ENCODE data around the gene MMP19.
A peak's percentile ranks its signal among the peaks of the same experiment; 100 is the strongest.

The MMP19 gene

GRCh38 chr12:55812088-55812487 is 30.6 kb downstream of the MMP19 start:
- DNase-seq = no peak

- no peak for DNase-seq
Observed at GRCh38 chr12:55809274-55809673, 33.5 kb downstream of the MMP19 start.

GRCh38 chr12:55806982-55807381 is 35.8 kb downstream of the MMP19 start:
- DNase-seq = no peak

GRCh38 chr12:55797550-55797949 is 45.2 kb downstream of the MMP19 start:
- DNase-seq = no peak

GRCh38 chr12:55797068-55797467 is 45.7 kb downstream of the MMP19 start:
- DNase-seq = peak in 1 of 2 experiments; percentile 10

- DNase-seq = no peak
Observed at GRCh38 chr12:55795950-55796349, 46.8 kb downstream of the MMP19 start.

- DNase-seq = no peak
Observed at GRCh38 chr12:55789893-55790292, 52.8 kb downstream of the MMP19 start.

- no peak for DNase-seq
Observed at GRCh38 chr12:55789171-55789570, 53.6 kb downstream of the MMP19 start.

GRCh38 chr12:55788546-55788945 is 54.2 kb downstream of the MMP19 start:
- no peak for DNase-seq

All from NCI-H446 (cell line).